Measurements from ENCODE around the gene CWC22.
"Not testable (repeated sequence)": the region's sequence is repeated elsewhere in the genome, so short reads cannot be mapped to it uniquely, and the experiment has no call there.

Gene CWC22

DNA sequence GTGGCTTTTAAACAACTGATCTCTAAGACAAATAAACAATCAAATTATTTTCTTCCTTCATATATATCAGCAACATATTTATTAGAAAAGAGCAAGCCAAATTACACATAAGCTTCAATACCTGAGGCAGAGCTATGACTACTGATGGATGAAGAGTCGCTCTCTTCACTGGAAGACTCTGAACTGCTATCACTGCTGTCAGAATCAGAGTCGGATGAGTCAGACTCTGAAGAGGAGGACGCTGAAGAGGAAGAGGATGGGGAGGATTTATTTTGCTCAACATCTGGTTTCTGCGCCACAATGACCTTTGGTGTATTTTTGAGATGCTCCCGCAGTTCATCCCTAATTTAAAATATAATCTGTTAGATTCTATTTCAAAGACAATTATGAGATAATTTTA lies 56.7 kb downstream of the CWC22 start:
- DNase-seq (ENCODE audit: low spot score): no peak

DNA sequence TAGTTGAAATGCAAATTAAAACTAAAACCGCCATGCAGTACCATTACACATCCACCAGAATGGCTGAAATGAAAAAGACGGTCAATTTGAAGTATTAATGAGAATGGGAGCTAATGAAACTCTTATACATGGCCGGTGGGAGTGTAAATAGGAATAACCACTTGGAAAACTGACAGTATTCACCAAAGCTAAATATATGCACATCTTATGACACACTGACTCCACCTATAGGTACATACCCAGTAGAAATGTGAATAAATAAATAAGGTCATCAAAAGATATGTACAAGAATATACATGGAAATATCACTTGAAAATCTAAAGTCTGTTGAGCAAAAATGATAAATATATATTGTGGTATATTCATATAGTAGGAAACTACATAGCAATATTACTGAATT lies 57.7 kb downstream of the CWC22 start:
- DNase-seq (ENCODE audit: low spot score): no peak

DNA sequence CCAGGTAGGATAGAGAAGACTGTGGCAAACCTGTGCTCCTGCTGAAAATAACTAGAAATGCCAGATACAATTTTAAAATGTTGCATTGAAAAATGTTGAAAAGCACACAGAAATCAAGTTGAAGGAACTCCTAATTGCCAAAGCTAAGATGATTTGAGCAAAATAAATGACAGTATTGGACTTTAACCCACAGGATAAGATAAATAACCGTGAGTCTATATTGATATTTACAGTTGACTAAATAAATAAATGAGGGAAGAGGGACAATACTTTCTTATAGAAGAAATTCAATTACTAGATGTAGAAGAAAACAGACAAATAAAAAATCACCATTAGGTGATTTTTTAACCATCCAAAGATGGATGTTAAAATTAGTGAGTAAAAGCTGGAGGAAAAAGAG lies 59.0 kb downstream of the CWC22 start:
- no peak for DNase-seq (ENCODE audit: low spot score)

DNA sequence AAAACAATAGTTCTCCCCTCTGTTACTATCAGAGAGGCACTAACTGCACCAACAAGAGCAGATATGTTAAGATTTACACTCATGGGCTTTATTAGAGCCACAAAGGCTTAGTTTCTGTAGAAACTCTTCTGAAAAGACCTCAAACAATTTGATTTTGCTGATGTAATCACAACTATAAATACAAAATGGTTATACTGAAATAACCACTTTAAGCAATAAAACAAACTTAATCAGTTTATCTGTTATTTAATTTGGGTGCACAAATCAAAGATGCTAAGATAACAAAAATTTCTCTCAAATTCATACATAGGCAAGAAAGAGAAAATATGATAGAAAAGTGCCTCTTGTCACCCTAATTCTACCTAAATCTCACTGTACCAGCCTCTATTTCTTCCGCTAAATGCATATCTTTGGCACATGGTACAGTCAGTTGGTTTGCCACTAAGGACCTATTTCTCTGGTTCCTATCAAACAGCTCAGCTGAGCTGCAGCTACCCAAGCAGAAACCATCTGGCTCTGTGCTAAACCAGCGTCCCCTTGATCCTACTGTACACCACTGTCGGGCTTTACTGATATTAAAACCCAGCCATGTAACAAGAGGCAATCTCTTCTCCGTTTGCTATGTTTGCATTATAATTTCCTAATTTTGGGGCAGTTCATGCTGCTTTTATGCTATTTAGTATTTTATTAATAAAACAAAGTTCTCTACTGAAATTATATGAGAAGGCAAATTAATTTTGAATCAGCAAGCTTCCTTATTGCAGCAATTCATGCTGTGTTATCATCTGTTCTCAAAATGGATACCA lies 60.1 kb downstream of the CWC22 start:
- DNase-seq (ENCODE audit: low spot score): no peak

DNA sequence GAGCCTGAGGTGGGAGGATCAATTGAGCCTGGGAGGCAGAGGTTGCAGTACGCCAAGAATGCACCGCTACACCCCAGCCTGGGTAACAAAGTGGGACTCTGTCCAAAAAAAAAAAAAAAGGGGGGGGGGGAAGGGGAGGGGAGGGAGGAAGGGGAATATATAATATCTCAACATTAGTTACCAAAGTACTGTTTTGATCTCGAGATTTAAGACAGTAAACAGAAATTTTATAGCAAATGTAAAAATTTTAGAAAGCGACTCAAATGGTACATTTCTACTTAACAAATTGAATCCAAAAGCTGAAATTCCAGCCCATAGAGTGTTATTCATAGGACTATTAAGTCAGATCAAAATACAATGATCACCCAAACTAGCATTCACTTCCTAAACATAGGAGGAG lies 60.8 kb downstream of the CWC22 start:
- no peak for DNase-seq (ENCODE audit: low spot score)

DNA sequence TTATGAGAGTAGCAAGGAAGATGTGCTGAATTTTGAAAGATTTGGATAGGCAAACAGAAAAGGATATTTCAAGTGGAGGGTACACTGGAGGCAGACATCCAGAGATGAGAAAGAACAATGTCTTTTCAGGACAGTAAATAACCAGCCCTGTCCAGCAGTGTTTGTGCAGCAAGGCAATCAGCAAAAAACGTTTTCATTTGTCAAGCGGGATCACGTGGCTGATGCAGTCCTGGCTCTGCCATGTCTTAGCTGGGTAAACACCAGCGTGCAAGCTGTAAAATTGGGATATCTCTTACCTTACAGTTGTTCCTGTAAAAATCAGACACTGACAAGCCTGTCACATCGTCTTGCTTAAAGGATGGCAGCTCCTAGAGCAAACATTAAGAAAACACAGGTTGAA lies 67.8 kb downstream of the CWC22 start:
- DNase-seq (ENCODE audit: low spot score): no peak

DNA sequence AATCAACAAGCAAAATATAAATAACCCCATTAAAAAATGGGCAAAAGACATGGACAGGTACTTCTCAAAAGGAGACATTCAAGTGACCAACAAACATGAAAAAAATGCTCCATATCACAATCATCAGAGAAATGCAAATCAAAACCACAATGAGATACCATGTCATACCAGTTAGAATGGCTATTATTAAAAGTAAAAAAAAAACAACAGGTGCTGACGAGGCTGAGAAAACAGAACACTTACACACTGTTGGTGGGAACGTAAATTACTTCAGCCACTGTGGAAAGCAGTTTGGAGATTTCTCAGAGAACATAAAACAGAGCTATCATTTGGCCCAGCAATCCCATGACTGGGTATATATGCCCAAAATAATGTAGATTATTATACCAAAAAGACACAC lies 69.1 kb downstream of the CWC22 start:
- DNase-seq (ENCODE audit: low spot score): no peak

DNA sequence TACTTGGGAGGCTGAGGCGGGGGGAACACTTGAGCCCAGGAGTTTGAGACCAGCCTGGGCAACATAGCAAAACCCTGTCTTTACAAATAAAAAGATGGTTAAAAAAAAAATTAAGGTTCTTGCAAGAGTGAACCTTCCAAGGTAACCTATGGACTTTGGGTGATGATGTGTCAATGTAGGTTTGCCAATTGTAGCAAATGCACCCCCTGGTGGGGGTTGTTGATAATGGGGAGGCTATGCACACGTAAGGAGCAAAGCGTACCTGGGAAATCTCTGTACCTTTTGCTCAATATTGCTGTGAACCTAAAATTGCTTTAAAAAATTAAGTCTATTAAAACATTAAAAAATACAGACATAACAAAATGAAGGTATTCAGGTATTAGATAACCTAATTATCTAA lies 70.4 kb downstream of the CWC22 start:
- no peak for DNase-seq (ENCODE audit: low spot score)

DNA sequence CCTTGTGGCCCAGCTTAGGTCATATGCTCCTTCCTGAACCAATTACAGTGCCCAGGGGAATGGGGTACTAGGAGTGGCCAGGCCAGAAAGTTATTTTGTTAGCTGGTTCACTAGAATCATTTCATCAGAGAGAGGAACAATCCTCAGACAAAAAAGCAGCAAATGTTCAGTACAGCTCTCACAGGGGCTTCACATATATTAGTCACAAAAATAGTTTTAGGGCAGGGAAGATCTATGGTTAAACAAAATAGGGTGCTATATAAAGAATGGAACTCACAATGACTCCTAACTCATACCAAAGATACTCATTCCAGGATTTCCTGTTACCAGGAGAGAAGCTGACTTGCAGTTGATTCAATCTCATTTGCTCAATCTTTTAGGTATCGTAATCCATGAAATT lies 71.0 kb downstream of the CWC22 start:
- DNase-seq (ENCODE audit: low spot score): no peak

DNA sequence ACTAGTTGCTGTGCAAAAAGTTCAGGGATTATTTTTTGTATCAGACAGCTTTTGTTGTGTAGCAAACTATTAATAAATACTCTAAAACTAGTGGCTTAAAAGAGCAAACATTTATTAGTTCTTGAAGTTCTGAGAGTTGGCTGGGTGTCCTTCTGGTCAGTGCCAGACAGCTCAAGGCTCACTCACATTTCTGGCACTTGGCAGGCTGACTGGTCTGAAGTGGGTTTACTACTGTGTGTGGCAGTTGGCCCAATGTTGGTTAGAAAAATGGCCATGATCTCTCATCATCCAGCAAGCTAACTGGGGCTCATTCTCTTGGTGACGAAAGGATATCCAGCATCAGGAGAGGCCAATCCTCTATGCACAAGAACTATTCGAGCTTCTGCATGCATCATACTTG lies 74.3 kb downstream of the CWC22 start:
- peak; percentile 5 for DNase-seq (ENCODE audit: low spot score)

DNA sequence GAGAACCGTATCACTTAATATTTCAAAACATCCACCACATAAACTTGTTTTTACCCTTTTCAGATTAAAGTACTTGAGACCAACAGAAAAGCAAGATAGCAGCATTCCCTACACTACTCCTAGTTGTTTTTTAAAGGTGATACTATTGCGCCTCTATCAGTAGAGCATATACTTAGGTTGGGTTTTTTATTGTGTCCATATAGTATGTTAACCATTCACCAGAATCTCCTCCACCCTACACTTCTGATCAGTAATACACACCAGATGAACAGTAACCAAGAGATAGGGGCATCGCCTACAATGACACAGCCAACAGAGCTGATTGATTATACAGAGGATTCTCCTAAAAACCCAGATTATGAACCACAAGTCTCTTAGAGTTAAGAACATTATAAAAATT lies 75.6 kb downstream of the CWC22 start:
- no peak for DNase-seq (ENCODE audit: low spot score)

DNA sequence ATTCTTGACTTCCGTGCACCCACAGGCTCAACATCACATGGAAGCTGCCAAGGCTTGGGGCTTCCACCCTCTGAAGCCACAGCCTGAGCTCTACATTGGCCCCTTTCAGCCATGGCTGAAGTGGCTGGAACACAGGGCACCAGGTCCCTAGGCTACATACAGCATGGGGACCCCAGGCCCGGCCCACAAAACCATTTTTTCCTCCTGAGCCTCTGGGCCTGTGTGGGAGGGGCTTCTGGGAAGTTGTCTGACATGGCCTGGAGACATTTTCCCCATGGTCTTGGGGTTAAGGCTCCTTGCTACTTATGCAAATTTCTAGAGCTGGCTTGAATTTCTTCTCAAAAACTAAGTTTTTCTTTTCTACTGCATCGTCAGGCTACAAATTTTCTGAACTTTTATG lies 77.1 kb downstream of the CWC22 start:
- not testable (repeated sequence) for DNase-seq (ENCODE audit: low spot score)

DNA sequence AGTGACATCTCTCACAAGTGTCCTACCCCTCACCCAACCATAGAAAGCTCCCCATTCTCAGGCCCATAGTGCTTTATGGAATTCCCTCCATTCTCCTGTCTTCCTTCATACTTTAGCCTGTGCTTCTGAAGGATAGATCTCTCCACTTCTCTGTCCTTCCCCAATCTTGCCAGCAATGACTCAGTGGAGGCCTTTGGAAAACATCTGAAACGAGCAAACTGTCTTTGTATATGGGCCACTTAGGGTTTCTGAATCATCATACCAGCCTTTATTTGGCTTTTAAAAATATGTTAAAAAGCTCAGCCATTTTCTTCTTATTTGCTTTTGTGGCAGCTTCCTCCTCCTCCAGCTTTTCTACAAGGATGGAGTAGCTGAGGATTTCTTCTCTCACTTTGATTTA lies 80.1 kb downstream of the CWC22 start:
- DNase-seq (ENCODE audit: low spot score): no peak

DNA sequence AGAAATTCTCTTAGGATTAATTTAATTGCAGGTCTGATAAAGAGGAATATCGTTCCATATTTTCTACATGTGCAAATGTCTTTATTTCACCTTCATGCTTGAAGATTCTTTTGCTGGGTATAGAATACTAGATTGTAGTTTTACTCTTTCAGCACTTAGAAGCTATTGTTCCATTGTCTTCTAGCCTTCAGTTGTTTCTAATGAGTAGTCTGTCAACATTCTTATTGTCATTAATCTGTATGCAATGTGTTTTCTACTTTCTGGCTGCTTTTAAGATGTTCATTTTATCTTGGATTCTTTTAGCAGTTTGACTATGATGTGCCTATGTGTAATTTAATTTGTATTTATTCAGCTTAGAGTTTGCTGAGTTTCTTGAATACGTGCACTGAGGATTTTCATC lies 81.4 kb downstream of the CWC22 start:
- no peak for DNase-seq (ENCODE audit: low spot score)

DNA sequence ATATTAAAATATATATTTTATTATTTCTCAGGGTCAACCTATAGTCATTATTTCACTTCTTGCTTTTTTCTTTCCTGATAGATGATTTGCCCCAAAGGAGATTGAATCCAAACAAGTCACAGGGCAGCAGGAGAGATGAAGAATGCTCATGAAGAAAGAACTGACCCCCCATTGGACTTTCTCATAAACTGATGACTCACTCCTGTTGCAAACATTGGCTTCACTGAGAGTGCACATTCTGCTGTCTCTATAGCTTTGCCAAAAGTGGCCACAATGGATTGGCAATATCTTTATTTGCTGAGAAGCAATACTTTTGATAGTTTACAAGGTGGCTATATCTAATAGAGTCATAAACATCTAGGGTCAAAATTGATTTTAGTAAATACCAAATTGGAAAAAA lies 89.8 kb downstream of the CWC22 start:
- DNase-seq (ENCODE audit: low spot score): peak; percentile 63

DNA sequence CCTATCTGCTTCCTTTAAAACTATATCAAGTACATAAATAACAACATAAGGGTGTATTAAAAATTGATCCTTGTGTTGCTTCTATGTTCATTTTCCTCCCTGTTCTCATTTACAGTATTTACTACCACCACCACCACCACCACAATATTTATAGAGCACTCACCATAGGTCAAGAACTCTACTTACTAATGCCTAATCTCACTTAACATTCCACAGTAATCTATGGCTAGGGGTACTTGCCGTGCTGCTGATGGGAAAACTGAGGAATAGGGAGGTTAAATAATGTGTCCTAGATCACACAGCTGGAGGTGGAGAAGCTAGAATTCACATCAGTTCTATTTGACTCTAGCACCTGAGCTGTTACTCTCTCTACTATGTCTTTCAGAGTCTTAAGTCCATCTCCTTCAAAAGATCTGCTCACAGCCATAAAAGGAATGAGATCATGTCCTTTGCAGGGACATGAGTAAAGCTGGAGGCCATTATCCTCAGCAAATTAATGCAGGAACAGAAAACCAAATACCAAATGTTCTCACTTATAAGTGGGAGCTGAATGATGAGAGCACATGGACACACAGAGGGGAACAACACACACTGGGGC lies 91.6 kb downstream of the CWC22 start:
- no peak for DNase-seq (ENCODE audit: low spot score)

DNA sequence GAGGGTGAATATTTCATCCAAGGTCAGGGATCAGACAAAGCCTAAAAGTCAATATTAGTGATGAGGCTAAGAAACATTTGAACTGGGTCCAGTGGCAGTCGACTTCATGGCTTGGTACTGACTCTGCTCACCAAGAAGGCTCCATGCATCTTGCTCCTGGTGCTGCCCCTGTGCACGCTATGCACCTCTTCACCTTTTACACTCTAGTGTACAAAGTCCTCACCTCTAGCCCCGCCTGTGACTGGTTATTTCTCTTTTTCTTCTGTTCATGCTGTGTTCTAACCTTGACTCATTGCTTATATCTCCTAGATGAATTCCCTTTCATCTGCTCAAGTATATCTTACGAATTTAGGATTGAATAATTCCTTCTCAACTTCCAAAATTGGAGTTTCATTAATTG lies 93.3 kb downstream of the CWC22 start:
- no peak for DNase-seq (ENCODE audit: low spot score)

DNA sequence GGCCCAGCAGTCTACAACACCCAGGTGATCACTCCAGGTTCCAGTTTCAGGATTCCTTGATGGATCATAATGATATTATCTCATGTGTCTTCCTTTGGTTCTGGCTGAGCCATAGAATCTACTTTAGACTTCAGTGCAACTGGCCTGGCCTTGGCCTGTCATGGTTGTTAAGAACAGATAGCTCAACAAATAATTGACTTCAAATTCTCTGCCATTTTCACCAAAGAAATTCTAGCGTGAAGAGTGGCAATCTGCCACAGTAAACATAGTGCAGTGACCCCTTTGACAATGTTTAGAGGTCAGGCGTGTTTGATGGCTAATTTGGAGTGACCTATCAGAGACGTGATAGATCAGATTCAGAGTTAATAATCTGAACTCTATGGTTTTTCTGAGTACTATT lies 95.5 kb downstream of the CWC22 start:
- DNase-seq (ENCODE audit: low spot score): no peak

DNA sequence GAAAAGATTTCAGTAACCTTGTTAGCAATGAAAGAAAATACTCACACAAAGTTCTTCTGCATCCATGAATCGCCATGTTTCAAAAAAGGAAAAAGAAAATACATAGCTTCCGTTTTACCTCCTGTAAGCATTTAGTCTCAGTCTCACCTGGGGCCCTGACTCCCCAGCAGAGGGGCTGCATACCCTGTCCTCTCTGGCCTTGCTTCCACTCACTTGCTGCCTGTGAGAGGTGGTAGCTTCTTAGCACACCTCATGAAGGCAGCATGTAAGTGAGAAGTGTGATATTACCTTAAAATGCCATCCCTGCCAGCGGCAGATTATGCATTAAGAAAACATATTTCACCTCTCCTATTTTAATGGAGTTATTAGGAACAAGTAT lies 96.4 kb downstream of the CWC22 start:
- DNase-seq (ENCODE audit: low spot score): no peak

DNA sequence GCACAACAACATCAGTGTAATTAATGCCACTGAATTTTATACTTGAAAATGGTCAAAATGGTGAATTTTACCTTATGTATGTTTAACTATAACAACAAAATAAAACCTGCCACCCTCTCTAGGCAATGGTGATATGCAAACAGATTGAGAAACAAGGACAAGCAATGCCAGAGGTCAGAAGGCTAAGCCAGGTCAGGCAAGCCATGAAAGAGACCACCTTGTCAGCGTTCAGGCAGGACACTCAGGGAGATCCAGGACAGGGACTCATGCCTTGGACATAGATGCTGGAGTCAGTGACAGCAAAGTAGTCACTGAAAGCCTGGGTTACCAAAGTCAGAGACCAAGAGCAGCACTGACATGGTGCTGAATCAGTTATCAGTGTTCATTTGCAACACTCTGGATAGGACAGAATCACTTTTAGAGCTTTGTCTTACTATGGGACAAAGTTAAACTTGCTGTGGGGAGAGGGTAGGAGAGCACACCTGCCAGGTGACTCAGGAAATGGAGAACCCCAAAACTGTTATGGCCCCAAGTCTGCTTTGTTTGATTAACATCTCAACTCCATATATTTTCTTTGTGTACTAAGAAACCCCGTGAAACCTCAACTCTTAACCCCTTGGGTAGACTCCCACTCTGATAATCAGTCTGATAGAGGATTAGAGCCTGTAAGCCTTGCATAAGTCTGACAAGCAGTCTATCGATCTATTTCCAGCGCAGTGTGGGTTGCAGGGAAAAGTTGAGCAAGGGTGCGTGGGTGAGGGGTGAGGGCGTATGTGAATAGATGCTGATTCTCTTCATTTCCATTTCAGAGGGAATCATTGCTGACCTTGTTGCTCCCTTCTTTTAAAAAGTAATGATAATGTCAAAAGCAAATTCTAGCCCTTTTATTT lies 97.0 kb downstream of the CWC22 start:
- DNase-seq (ENCODE audit: low spot score): no peak

DNA sequence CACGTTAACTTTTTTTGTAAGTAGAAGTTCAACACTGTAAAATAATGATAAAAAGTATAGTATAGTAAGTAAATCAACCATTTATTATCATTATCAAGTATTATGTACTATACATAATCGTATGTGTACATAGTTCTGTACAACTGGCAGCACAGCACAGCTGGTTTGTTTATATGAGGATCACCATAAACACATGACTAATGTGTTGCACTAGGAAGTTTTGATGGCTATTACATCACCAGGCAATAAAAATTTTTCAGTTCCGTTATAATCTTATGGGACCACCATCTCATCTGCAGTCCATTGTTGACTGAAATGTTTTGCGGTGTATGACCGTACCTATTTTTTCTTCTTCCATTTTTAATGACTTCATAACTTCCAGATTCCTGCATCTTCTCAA lies 106.4 kb downstream of the CWC22 start:
- no peak for DNase-seq (ENCODE audit: low spot score)

DNA sequence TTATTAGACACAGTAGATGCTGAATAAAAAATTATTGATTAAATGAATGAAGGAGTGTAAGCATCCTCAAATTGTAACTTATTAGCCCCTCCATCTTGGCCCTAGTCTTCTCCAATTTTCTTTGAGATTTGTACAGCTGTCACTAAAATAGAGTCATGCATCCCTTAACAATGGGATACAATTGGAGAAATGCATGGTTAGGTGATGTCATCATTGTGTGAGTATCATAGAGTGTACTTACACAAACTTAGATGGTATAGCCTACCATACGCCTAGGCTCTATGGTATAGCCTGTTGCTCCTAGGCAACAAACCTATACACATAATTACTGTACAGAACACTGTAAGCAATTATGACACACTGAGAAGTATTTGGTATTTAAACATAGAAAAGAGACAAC lies 107.4 kb downstream of the CWC22 start:
- no peak for DNase-seq (ENCODE audit: low spot score)

DNA sequence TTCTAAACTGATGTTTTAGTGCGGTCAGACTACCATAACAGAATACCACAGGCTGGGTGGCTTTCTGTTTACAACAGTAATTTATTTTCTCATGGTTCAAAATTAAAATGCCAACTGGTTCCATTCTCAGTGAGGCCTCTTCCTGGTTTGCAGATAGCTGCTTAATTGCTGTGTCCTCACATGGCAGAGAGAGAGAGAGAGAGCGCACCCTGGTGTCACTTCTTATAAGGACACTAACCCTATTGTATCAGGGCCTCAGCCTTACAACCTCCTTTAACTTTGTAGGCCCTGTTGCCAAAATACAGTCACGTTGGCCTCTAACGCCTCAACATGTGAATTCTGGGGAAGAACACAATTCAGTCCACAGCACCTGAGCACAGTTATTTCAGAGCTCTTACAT lies 108.2 kb downstream of the CWC22 start:
- DNase-seq (ENCODE audit: low spot score): peak; percentile 3

All from AG08395 (cell line).